ENCODE results near the gene PTPN13. TPM values are rescaled to one million over a fixed set of nuclear protein-coding genes. Genes with fewer than 3 reads are reported as not detected.

The PTPN13 gene
- total RNA-seq, 1 donor = 70.2 TPM

DNA sequence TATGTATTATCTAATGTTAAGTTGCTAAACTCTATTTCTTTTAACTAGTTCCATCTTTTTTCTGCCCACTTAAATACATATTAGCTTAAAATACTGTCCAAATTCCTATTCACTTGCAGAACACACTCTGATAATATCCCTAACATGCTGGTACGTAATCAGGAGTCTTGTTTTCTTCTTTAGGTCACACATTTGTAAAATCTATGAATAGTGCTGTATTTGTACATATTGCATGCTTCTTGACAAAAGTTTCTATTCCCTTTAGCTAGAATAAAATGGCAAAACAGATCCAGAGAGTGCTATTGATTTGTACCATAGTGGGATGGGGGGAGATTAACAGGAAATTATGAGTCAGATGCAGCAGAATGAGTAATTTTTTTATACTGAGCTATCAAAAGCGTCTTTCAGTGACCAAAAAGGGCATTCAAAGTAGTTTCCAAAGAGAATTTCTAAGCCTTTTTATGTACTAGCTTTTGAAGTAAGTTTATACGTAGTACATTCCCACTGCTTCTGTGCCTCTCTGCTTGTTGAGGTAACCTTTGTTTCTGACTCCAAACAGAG, 126.5 kb downstream of the PTPN13 start:
- peak overlapping the region; percentile 8 for H3K27ac ChIP-seq (ENCODE audit: low read depth, low read length)
- peaks cover 12% of the 10 kb centered on the region for H3K4me1 ChIP-seq (ENCODE audit: insufficient read depth, low read length)
- H3K79me2 ChIP-seq (ENCODE audit: insufficient read depth, low read length) = no peaks in the 10 kb centered on the region
- H3K36me3 ChIP-seq (ENCODE audit: insufficient read depth, low read length) = peaks cover 12% of the 10 kb centered on the region
- no peaks in the 10 kb centered on the region for H3K27me3 ChIP-seq (ENCODE audit: insufficient read depth, low read length)
- H3K4me2 ChIP-seq (ENCODE audit: insufficient read depth, low read length) = peak overlapping the region; percentile 30
- TF ChIP-seq, protein P1, sequence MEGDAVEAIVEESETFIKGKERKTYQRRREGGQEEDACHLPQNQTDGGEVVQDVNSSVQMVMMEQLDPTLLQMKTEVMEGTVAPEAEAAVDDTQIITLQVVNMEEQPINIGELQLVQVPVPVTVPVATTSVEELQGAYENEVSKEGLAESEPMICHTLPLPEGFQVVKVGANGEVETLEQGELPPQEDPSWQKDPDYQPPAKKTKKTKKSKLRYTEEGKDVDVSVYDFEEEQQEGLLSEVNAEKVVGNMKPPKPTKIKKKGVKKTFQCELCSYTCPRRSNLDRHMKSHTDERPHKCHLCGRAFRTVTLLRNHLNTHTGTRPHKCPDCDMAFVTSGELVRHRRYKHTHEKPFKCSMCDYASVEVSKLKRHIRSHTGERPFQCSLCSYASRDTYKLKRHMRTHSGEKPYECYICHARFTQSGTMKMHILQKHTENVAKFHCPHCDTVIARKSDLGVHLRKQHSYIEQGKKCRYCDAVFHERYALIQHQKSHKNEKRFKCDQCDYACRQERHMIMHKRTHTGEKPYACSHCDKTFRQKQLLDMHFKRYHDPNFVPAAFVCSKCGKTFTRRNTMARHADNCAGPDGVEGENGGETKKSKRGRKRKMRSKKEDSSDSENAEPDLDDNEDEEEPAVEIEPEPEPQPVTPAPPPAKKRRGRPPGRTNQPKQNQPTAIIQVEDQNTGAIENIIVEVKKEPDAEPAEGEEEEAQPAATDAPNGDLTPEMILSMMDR (IDR thresholded peaks at IDR 0.05; ENCODE audit: extremely low read depth, low read depth, low read length) = no peak
- DNase-seq (ENCODE audit: insufficient read length, low spot score, missing footprints) = peak; percentile 66
- no peak overlapping the region for H3K4me3 ChIP-seq (ENCODE audit: insufficient read depth, low read length)
- no peak overlapping the region for H2AFZ ChIP-seq (ENCODE audit: low read length)
- H4K20me1 ChIP-seq (ENCODE audit: insufficient read depth, low read length) = no peaks in the 10 kb centered on the region
- H3K9me3 ChIP-seq (ENCODE audit: low read depth, low read length) = no peaks in the 10 kb centered on the region

DNA sequence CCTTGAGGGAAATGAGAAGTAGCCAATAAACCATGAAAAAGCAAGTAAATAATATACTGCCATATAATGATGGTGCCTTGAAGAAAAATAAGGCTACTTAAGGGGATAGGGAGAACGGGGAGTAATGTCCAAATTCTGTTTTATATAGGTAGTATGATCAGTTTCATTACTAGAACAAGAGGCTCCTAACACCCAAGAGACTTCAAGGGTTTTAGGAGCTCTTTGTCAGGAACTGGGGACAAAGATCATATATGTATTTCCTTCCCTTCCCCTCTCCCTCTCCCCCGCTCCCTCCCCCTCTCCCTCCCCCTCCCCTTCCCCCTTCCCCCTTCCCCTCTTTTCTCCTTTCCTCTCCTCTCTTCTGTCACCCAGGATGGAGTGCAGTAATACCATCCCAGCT, 127.3 kb downstream of the PTPN13 start:
- H3K4me3 ChIP-seq (ENCODE audit: insufficient read depth, low read length) = no peak overlapping the region
- H3K36me3 ChIP-seq (ENCODE audit: insufficient read depth, low read length) = peaks cover 12% of the 10 kb centered on the region
- no peak overlapping the region for H3K4me2 ChIP-seq (ENCODE audit: insufficient read depth, low read length)
- peak overlapping the region; percentile 8 for H3K27ac ChIP-seq (ENCODE audit: low read depth, low read length)
- H3K4me1 ChIP-seq (ENCODE audit: insufficient read depth, low read length) = peaks cover 12% of the 10 kb centered on the region
- no peak overlapping the region for H2AFZ ChIP-seq (ENCODE audit: low read length)
- no peaks in the 10 kb centered on the region for H3K27me3 ChIP-seq (ENCODE audit: insufficient read depth, low read length)
- TF ChIP-seq, protein P1 (IDR thresholded peaks at IDR 0.05; ENCODE audit: extremely low read depth, low read depth, low read length) = no peak
- H3K79me2 ChIP-seq (ENCODE audit: insufficient read depth, low read length) = no peaks in the 10 kb centered on the region
- H3K9me3 ChIP-seq (ENCODE audit: low read depth, low read length) = no peaks in the 10 kb centered on the region
- DNase-seq (ENCODE audit: insufficient read length, low spot score, missing footprints) = no peak
- no peaks in the 10 kb centered on the region for H4K20me1 ChIP-seq (ENCODE audit: insufficient read depth, low read length)

DNA sequence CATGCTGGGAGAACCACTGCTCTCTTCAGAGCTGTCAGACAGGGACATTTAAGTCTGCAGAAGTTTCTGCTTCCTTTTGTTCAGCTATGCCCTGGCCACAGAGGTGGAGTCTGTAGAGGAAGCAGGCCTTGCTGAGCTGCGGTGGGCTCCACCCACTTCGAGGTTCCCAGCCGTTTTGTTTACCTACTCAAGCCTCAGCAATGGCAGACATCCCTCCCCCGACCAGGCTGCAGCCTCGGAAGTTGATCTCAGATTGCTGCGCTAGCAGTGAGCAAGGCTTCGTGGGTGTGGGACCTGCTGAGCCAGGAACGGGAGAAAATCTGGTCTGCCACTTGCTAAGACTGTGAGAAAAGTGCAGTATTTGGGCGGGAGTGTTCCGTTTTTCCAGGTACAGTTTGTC, 136.2 kb downstream of the PTPN13 start:
- Histone ChIP-seq H3K9me3 (ENCODE audit: low read depth, low read length) (no peaks in the 10 kb centered on the region), H3K4me2 (ENCODE audit: insufficient read depth, low read length) (no peak overlapping the region), H3K27ac (ENCODE audit: low read depth, low read length) (no peak overlapping the region), H3K79me2 (ENCODE audit: insufficient read depth, low read length) (no peaks in the 10 kb centered on the region), H4K20me1 (ENCODE audit: insufficient read depth, low read length) (no peaks in the 10 kb centered on the region), H3K36me3 (ENCODE audit: insufficient read depth, low read length) (peaks cover 8% of the 10 kb centered on the region), H3K4me1 (ENCODE audit: insufficient read depth, low read length) (no peaks in the 10 kb centered on the region), H2AFZ (ENCODE audit: low read length) (no peak overlapping the region), H3K4me3 (ENCODE audit: insufficient read depth, low read length) (no peak overlapping the region), H3K27me3 (ENCODE audit: insufficient read depth, low read length) (no peaks in the 10 kb centered on the region)
- TF ChIP-seq, protein P1 (IDR thresholded peaks at IDR 0.05; ENCODE audit: extremely low read depth, low read depth, low read length) = no peak
- DNase-seq (ENCODE audit: insufficient read length, low spot score, missing footprints) = no peak

DNA sequence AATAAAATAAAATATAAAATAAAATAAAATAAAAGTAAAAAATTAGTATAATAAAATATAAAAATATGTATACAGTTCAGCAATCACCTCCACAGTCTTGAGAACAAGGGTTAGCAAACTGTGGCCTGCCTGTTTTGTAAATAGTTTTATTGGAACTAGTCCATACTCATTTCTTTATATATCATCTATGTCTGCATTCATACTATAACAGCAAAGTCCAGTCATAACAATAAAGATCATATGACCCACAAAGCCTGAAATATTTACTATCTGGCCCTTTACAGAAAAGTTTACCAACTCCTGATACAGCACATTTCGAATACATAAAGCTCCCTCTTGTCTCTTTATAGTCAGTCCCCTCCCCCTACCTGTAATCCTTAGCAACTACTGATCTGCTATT, 143.1 kb downstream of the PTPN13 start:
- no peak for DNase-seq (ENCODE audit: insufficient read length, low spot score, missing footprints)
- TF ChIP-seq, protein P1 (IDR thresholded peaks at IDR 0.05; ENCODE audit: extremely low read depth, low read depth, low read length) = no peak

More for the DNA sequence above, 143.1 kb downstream of the PTPN13 start:
- no peaks in the 10 kb centered on the region for H3K9me3 ChIP-seq (ENCODE audit: low read depth, low read length)
- no peaks in the 10 kb centered on the region for H3K79me2 ChIP-seq (ENCODE audit: insufficient read depth, low read length)
- H3K4me3 ChIP-seq (ENCODE audit: insufficient read depth, low read length) = no peak overlapping the region
- no peak overlapping the region for H2AFZ ChIP-seq (ENCODE audit: low read length)
- no peaks in the 10 kb centered on the region for H3K27me3 ChIP-seq (ENCODE audit: insufficient read depth, low read length)
- H3K36me3 ChIP-seq (ENCODE audit: insufficient read depth, low read length) = peaks cover 17% of the 10 kb centered on the region
- no peaks in the 10 kb centered on the region for H4K20me1 ChIP-seq (ENCODE audit: insufficient read depth, low read length)
- no peaks in the 10 kb centered on the region for H3K4me1 ChIP-seq (ENCODE audit: insufficient read depth, low read length)
- no peak overlapping the region for H3K4me2 ChIP-seq (ENCODE audit: insufficient read depth, low read length)
- H3K27ac ChIP-seq (ENCODE audit: low read depth, low read length) = no peak overlapping the region

Measured in osteoblast (primary cell).